ENCODE results near the gene TCHHL1.

The TCHHL1 gene

GRCh38 chr1:152112885-152113432, 24.1 kb upstream of the TCHHL1 start:
- TF ChIP-seq, protein P1, sequence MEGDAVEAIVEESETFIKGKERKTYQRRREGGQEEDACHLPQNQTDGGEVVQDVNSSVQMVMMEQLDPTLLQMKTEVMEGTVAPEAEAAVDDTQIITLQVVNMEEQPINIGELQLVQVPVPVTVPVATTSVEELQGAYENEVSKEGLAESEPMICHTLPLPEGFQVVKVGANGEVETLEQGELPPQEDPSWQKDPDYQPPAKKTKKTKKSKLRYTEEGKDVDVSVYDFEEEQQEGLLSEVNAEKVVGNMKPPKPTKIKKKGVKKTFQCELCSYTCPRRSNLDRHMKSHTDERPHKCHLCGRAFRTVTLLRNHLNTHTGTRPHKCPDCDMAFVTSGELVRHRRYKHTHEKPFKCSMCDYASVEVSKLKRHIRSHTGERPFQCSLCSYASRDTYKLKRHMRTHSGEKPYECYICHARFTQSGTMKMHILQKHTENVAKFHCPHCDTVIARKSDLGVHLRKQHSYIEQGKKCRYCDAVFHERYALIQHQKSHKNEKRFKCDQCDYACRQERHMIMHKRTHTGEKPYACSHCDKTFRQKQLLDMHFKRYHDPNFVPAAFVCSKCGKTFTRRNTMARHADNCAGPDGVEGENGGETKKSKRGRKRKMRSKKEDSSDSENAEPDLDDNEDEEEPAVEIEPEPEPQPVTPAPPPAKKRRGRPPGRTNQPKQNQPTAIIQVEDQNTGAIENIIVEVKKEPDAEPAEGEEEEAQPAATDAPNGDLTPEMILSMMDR (conservative IDR thresholded peaks at IDR 0.05; ENCODE audit: low read length) = no peak
- peak overlapping the region; percentile 47 for H3K4me3 ChIP-seq (ENCODE audit: low read length)
- no peak for DNase-seq (ENCODE audit: low read depth)

DNA sequence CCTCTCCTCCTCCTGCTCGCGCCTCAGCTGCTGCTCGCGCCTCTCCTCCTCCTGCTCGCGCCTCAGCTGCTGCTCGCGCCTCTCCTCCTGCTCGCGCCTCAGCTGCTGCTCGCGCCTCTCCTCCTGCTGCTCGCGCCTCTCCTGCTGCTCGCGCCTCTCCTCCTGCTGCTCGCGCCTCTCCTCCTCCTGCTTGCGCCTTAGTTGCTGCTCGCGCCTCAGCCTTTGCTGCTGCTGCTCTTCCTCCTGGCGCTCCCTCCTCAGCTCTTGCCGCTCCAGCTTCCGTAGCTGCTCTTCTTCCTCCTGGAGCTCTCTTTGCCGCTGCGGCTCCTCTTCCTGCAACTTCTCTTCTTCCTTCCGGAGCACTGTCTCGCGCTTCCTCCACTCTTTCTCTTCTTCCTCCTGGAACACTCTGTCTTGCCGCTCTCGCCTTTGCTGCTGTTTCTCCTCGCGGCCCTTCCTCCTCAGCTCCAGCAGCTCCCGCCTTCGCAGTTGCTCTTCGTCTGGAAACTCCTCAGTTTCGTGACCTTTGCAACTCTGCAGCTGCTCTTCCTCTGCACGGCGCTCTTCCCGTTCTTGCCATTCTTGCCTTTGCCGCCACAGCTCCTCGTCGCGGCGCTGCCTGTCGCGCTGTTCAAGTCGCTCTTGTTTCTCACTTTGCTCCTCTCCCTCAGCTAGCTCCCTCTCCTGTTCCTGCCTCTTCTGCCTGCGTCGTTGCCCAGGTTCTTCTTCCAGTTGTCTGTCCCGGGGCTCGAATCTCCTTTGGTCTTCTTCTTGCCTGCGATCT, 23.4 kb upstream of the TCHHL1 start:
- TF ChIP-seq, protein P1 (conservative IDR thresholded peaks at IDR 0.05; ENCODE audit: low read length) = no peak
- DNase-seq (ENCODE audit: low read depth) = peak; percentile 40
- peak overlapping the region; percentile 47 for H3K4me3 ChIP-seq (ENCODE audit: low read length)

- H3K4me3 ChIP-seq (ENCODE audit: low read length) = peak overlapping the region; percentile 59
- TF ChIP-seq, protein P1 (conservative IDR thresholded peaks at IDR 0.05; ENCODE audit: low read length) = no peak
- DNase-seq (ENCODE audit: low read depth) = peak; percentile 46
Observed at GRCh38 chr1:152111515-152111968, 22.7 kb upstream of the TCHHL1 start.

DNA sequence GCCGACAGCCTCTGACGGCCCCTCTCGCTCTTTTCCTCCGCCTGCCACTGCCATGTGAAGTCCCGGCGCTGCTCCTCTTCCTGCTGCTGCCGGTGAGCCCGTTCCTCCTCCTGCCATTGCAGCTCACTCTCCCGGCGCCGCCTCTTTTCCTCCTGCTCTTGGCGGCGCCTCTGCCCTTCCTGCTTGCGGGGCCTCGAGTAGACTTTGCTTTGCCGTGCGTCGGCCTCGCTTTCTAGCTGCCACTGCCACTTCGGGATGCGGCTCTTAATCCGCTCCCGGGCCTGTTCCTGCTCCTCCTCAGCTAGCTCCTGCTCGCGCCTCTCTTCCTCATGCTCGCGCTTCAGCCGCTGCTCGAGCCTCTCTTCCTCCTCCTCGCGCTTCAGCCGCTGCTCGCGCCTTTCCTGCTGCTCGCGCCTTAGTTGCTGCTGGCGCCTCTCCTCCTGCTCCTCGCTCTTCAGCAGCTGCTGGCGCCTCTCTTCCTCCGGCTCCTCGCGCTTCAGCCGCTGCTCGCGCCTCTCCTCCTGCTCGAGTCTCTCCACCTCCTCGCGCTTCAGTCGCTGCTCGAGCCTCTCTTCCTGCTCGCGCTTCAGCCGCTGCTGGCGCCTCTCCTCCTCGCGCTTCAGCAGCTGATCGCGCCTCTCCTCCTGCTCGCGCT, 22.1 kb upstream of the TCHHL1 start:
- peak overlapping the region; percentile 59 for H3K4me3 ChIP-seq (ENCODE audit: low read length)
- DNase-seq (ENCODE audit: low read depth) = peak; percentile 49
- TF ChIP-seq, protein P1 (conservative IDR thresholded peaks at IDR 0.05; ENCODE audit: low read length) = no peak

GRCh38 chr1:152110365-152110859, 21.5 kb upstream of the TCHHL1 start:
- TF ChIP-seq, protein P1 (conservative IDR thresholded peaks at IDR 0.05; ENCODE audit: low read length) = no peak
- H3K4me3 ChIP-seq (ENCODE audit: low read length) = peak overlapping the region; percentile 59
- DNase-seq (ENCODE audit: low read depth) = peak; percentile 48

DNA sequence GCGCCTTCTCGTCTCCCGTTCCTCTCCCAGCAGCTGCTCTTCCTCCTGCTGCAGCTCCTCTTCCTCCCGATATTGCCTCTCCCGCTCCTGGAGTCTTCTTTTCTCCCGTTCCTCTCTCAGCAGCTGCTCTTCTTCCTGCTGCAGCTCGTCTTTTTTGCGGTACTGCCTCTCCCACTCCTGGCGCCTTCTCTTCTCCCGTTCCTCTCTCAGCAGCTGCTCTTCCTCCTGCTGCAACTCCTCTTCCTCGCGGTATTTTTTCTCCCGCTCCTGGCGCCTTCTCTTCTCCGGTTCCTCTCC, 21.1 kb upstream of the TCHHL1 start:
- DNase-seq (ENCODE audit: low read depth) = no peak
- H3K4me3 ChIP-seq (ENCODE audit: low read length) = peak overlapping the region; percentile 59
- TF ChIP-seq, protein P1 (conservative IDR thresholded peaks at IDR 0.05; ENCODE audit: low read length) = no peak

Measured in AG10803 (cell line).